ENCODE measurements around the gene JAG1. TPM values are rescaled to one million over a fixed set of nuclear protein-coding genes. Genes with fewer than 3 reads are reported as not detected.

The JAG1 gene
- total and polyA plus RNA-seq, 9 of the 15 experiments (the other 6 are each of a cell fraction or from before 2014, with no cell fraction given), result 0.04 to 0.40 (median 0.07) TPM

GRCh38 chr20:10610251-10610650 lies 63.5 kb downstream of the JAG1 start:
- POLR2A ChIA-PET, result no interaction called here
- no peak for DNase-seq (ENCODE audit: extremely low read depth in 1 of 4, low spot score in 3 of 4)
- CTCF ChIA-PET (ENCODE audit: low intra/inter-chr PET ratio), result no interaction called here
- 63% methylated on average over 2 of the region's 5 CpGs for WGBS (ENCODE audit: insufficient coverage, low coverage, missing lambda C conversion rate)
- Histone ChIP-seq H3K79me2 (ENCODE audit: control insufficient read depth, insufficient read depth, low read length) (no peaks in the 10 kb centered on the region), H3K4me1 (replicated peaks in 1 of 2; ENCODE audit: control insufficient read depth in 2 of 2, insufficient read depth in 2 of 2, low read length in 2 of 2) (no peaks in the 10 kb centered on the region; a peak in 1 of 5 replicates), H2AFZ (ENCODE audit: low read depth, low read length) (no peak overlapping the region), H4K20me1 (replicated peaks; ENCODE audit: control insufficient read depth, insufficient read depth, low read length) (no peaks in the 10 kb centered on the region), H3K9ac (ENCODE audit: insufficient read depth in 1 of 2, low read depth in 2 of 2, low read length in 2 of 2) (no peak overlapping the region), H3K4me2 (ENCODE audit: insufficient read depth, low read length) (no peak overlapping the region), H3K27ac (ENCODE audit: extremely low read depth, low read depth, low read length) (no peak overlapping the region), H3K27me3 (ENCODE audit: control insufficient read depth in 2 of 2, insufficient read depth in 2 of 2, low read length in 2 of 2) (no peaks in the 10 kb centered on the region), H3K9me3 (replicated peaks; ENCODE audit: control insufficient read depth, insufficient read depth, low read depth, low read length) (no peaks in the 10 kb centered on the region), H3K36me3 (ENCODE audit: control insufficient read depth, insufficient read depth, low read length) (no peaks in the 10 kb centered on the region), H3K4me3 (no peak overlapping the region), H3K9me1 (ENCODE audit: control insufficient read depth, insufficient read depth, low read length) (no peaks in the 10 kb centered on the region)
- in situ Hi-C loops (cut with MboI) (no loop called here), intact Hi-C loops (cut with micrococcal nuclease) (no loop called here)
- TF ChIP-seq PKNOX1 (IDR thresholded peaks at IDR 0.05) (no peak), BACH1 (tag; IDR thresholded peaks at IDR 0.05) (no peak), MCM5 (IDR thresholded peaks at IDR 0.05; ENCODE audit: low read depth) (no peak), ZSCAN32 (CRISPR knock-in tag; IDR thresholded peaks at IDR 0.05) (no peak)
- no peak for FAIRE-seq
- ATAC-seq, result no peak
- BruUV-seq (replicated peaks), result no TSS peak

- Histone ChIP-seq H3K4me2 (ENCODE audit: insufficient read depth, low read length) (no peak overlapping the region), H4K20me1 (replicated peaks; ENCODE audit: control insufficient read depth, insufficient read depth, low read length) (no peaks in the 10 kb centered on the region), H3K4me3 (no peak overlapping the region), H3K4me1 (replicated peaks in 1 of 2; ENCODE audit: control insufficient read depth in 2 of 2, insufficient read depth in 2 of 2, low read length in 2 of 2) (no peaks in the 10 kb centered on the region; a peak in 1 of 5 replicates), H3K36me3 (ENCODE audit: control insufficient read depth, insufficient read depth, low read length) (no peaks in the 10 kb centered on the region), H3K9ac (ENCODE audit: insufficient read depth in 1 of 2, low read depth in 2 of 2, low read length in 2 of 2) (no peak overlapping the region), H2AFZ (ENCODE audit: low read depth, low read length) (no peak overlapping the region), H3K9me3 (replicated peaks; ENCODE audit: control insufficient read depth, insufficient read depth, low read depth, low read length) (no peaks in the 10 kb centered on the region), H3K27ac (ENCODE audit: extremely low read depth, low read depth, low read length) (no peak overlapping the region), H3K9me1 (ENCODE audit: control insufficient read depth, insufficient read depth, low read length) (no peaks in the 10 kb centered on the region), H3K79me2 (ENCODE audit: control insufficient read depth, insufficient read depth, low read length) (no peaks in the 10 kb centered on the region), H3K27me3 (ENCODE audit: control insufficient read depth in 2 of 2, insufficient read depth in 2 of 2, low read length in 2 of 2) (no peaks in the 10 kb centered on the region)
- intact Hi-C loops (cut with micrococcal nuclease), result no loop called here
- TF ChIP-seq FOXJ3 (CRISPR knock-in tag; IDR thresholded peaks at IDR 0.05) (no peak), MTF1 (CRISPR knock-in tag; IDR thresholded peaks at IDR 0.05; ENCODE audit: borderline replicate concordance) (no peak), U2AF2 (optimal IDR thresholded peaks at IDR 0.05; ENCODE audit: low read depth, low read length) (no peak), ZBTB7A (IDR thresholded peaks at IDR 0.05; ENCODE audit: borderline replicate concordance, control insufficient read depth, low read depth, low read length) (no peak), MTA2 (IDR thresholded peaks at IDR 0.05; ENCODE audit: low read depth) (no peak), MAZ (CRISPR knock-in tag; conservative IDR thresholded peaks at IDR 0.05 in 1 of 2, IDR thresholded peaks at IDR 0.05 in 1 of 2) (no peak), ZNF316 (IDR thresholded peaks at IDR 0.05) (no peak)
- ChIA-PET CTCF (ENCODE audit: low intra/inter-chr PET ratio) (no interaction called here), POLR2A (no interaction called here)
- BruUV-seq (replicated peaks), result no TSS peak
- ATAC-seq (no peak), FAIRE-seq (no peak), DNase-seq (ENCODE audit: extremely low read depth in 1 of 4, low spot score in 3 of 4) (no peak)
- in situ Hi-C loops (cut with MboI), result no loop called here
These were observed 64.0 kb downstream of the JAG1 start for GRCh38 chr20:10609770-10610169.

Measured in K562 (cell line).